HepG2 (cell line): ENCODE data around the gene EGR4.

Source experiments
- DZIP1 ChIP-seq: sonication (generic); formaldehyde crosslinking; IDR thresholded peaks from 2 replicates; pipeline ENCODE4 v1.5.0; 2020; ENCODE audit warnings: mild to moderate bottlenecking, missing genetic modification reagents
- FOSL2 ChIP-seq: sonication (generic); formaldehyde crosslinking; IDR thresholded peaks from 2 replicates; pipeline ENCODE4 v1.4.0; 2020; ENCODE audit warnings: missing genetic modification reagents
- HOXA5 ChIP-seq: sonication (generic); formaldehyde crosslinking; IDR thresholded peaks from 2 replicates; pipeline ENCODE4 v1.4.0; 2020; ENCODE audit warnings: missing genetic modification reagents
- ISX ChIP-seq: sonication (generic); formaldehyde crosslinking; conservative IDR thresholded peaks from 2 replicates; pipeline ENCODE4 v1.5.0; 2020; ENCODE audit warnings: missing genetic modification reagents
- MZF1 ChIP-seq: sonication (generic); formaldehyde crosslinking; IDR thresholded peaks from 2 replicates; pipeline ENCODE4 v1.8.1; 2023; ENCODE audit warnings: mild to moderate bottlenecking, missing genetic modification reagents, borderline replicate concordance
- NR3C1 ChIP-seq: sonication (generic); formaldehyde crosslinking; IDR thresholded peaks from 2 replicates; pipeline ENCODE4 v1.4.0; 2020; ENCODE audit warnings: missing genetic modification reagents
- POLR2A ChIP-seq, 2 experiments: IDR thresholded peaks; 2 replicates each; pipeline ENCODE4 v1.6.1; 2011; ENCODE audit warnings: low read depth in 2 of 2, low read length in 2 of 2, mild to moderate bottlenecking in 1 of 2, moderate library complexity in 1 of 2; ENCODE audit not compliant: insufficient read depth in 1 of 2
- ZNF350 ChIP-seq: sonication (generic); formaldehyde crosslinking; IDR thresholded peaks from 2 replicates; pipeline ENCODE4 v1.4.0; 2020; ENCODE audit warnings: mild to moderate bottlenecking, low read depth, missing genetic modification reagents, borderline replicate concordance
- TF ChIP-seq, protein P1 (sequence below): sonication (generic); formaldehyde crosslinking; IDR thresholded peaks from 2 replicates; pipeline ENCODE4 v1.4.0; 2020; ENCODE audit warnings: mild to moderate bottlenecking, missing genetic modification reagents

DNA sequence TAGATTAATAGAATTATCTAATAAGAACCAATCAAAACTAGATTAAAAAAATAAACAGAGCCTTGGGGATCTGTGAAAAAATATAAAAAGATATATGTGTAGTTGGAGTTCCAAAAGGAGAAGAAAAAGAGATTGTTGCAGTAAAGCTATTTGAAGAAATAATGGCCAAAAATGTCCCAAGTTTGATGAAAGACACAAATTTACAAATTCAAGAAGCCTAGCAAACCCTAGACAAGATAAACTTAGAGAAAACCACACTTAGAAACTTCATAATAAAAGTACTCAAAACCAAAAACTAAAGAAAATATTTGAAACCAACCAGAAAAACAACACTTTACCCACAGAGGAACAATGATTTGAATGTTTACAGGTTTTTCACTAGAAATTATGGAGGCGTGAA lies 41.3 kb upstream of the EGR4 start:
- TF ChIP-seq, protein P1, sequence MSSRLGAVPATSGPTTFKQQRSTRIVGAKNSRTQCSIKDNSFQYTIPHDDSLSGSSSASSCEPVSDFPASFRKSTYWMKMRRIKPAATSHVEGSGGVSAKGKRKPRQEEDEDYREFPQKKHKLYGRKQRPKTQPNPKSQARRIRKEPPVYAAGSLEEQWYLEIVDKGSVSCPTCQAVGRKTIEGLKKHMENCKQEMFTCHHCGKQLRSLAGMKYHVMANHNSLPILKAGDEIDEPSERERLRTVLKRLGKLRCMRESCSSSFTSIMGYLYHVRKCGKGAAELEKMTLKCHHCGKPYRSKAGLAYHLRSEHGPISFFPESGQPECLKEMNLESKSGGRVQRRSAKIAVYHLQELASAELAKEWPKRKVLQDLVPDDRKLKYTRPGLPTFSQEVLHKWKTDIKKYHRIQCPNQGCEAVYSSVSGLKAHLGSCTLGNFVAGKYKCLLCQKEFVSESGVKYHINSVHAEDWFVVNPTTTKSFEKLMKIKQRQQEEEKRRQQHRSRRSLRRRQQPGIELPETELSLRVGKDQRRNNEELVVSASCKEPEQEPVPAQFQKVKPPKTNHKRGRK (CRISPR knock-in tag), result no peak
- no peak for TF ChIP-seq HOXA5 (CRISPR knock-in tag)
- no peak for TF ChIP-seq NR3C1 (CRISPR knock-in tag)
- no peak for TF ChIP-seq FOSL2 (CRISPR knock-in tag)
- no peak for TF ChIP-seq MZF1 (CRISPR knock-in tag)
- no peak for TF ChIP-seq POLR2A (IDR thresholded peaks at IDR 0.05; ENCODE audit: insufficient read depth in 1 of 2, low read depth in 2 of 2, low read length in 2 of 2)
- TF ChIP-seq DZIP1, result no peak
- TF ChIP-seq ISX, result no peak
- TF ChIP-seq ZNF350 (CRISPR knock-in tag), result no peak
